ENCODE data around the gene KIF4A.

GRCh38 chrX:70360366-70360765 is 70.5 kb downstream of the KIF4A start:
- TF ChIP-seq, protein P1, sequence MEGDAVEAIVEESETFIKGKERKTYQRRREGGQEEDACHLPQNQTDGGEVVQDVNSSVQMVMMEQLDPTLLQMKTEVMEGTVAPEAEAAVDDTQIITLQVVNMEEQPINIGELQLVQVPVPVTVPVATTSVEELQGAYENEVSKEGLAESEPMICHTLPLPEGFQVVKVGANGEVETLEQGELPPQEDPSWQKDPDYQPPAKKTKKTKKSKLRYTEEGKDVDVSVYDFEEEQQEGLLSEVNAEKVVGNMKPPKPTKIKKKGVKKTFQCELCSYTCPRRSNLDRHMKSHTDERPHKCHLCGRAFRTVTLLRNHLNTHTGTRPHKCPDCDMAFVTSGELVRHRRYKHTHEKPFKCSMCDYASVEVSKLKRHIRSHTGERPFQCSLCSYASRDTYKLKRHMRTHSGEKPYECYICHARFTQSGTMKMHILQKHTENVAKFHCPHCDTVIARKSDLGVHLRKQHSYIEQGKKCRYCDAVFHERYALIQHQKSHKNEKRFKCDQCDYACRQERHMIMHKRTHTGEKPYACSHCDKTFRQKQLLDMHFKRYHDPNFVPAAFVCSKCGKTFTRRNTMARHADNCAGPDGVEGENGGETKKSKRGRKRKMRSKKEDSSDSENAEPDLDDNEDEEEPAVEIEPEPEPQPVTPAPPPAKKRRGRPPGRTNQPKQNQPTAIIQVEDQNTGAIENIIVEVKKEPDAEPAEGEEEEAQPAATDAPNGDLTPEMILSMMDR (IDR thresholded peaks at IDR 0.05): no peak
- TF ChIP-seq POLR2A (IDR thresholded peaks at IDR 0.05): no peak
- no peak for TF ChIP-seq EP300 (IDR thresholded peaks at IDR 0.05)
- no peak for TF ChIP-seq POLR2AphosphoS5 (IDR thresholded peaks at IDR 0.05)

Data from gastroesophageal sphincter (tissue), 3 donors.